ENCODE data around the gene SEMA3D. TPM values are rescaled to one million over a fixed set of nuclear protein-coding genes. Genes with fewer than 3 reads are reported as not detected.

The SEMA3D gene
- total and polyA plus RNA-seq, 2 donors (not counting 3 experiments of a cell fraction or from before 2014, with no cell fraction given): 9.9 to 10.3 TPM

DNA sequence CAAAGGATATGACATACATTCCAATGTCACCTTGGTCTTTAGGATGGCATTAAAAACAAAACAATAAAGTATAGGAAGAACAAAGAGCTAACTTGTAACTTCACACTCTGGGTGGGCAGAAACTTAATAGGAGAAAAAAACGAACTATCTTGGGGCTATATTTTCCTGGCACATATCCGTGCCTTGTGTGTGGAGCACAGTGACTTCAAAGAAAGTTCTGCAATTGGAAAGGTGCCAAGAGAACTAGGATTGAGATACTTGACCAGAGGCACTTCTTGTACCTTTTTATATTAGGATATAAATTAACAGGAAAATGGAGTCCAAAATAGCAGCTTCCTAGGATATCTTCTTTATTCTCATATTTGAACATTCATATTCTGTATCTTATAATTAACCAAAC, 148.4 kb downstream of the SEMA3D start:
- Histone ChIP-seq H3K4me3 (replicated peaks in 1 of 3; ENCODE audit: insufficient read depth in 1 of 3, low read depth in 1 of 3, low read length in 3 of 3) (no peak overlapping the region), H3K27ac (ENCODE audit: insufficient read depth, low read depth, low read length) (no peak overlapping the region), H3K4me1 (ENCODE audit: control insufficient read depth, extremely low read depth, insufficient read depth, low read length) (no peaks in the 10 kb centered on the region), H3K9ac (replicated peaks; ENCODE audit: extremely low read depth, insufficient read depth, low read length) (no peak overlapping the region), H3K4me2 (ENCODE audit: insufficient read depth, low read length) (no peak overlapping the region), H3K36me3 (ENCODE audit: control insufficient read depth in 2 of 2, extremely low read depth in 1 of 2, insufficient read depth in 2 of 2, low read length in 2 of 2) (no peaks in the 10 kb centered on the region), H3K79me2 (ENCODE audit: control insufficient read depth, insufficient read depth, low read length) (no peaks in the 10 kb centered on the region), H3K27me3 (ENCODE audit: control insufficient read depth in 2 of 2, insufficient read depth in 2 of 2, low read length in 2 of 2) (no peaks in the 10 kb centered on the region), H4K20me1 (replicated peaks; ENCODE audit: control insufficient read depth, extremely low read depth, insufficient read depth, low read length) (no peaks in the 10 kb centered on the region), H2AFZ (ENCODE audit: low read depth, low read length) (no peak overlapping the region), H3K9me3 (replicated peaks; ENCODE audit: control insufficient read depth, insufficient read depth, low read length) (no peaks in the 10 kb centered on the region), H3K9me1 (replicated peaks; ENCODE audit: control insufficient read depth, extremely low read depth, insufficient read depth, low read length) (no peaks in the 10 kb centered on the region)
- no TSS peak for BruUV-seq (replicated peaks)
- intact Hi-C loops (cut with micrococcal nuclease) (loop anchor here (10.0 kb wide), 1 partner anchor 266 kb away; no protein-coding TSS in a partner anchor), dilution Hi-C loops (cut with MboI; ENCODE audit: extremely low pct_ligation_motif_present, low sequenced_read_pairs) (no loop called here)
- POLR2A ChIA-PET: no interaction called here
- no peak for DNase-seq (ENCODE audit: low read depth, low spot score)
- CTCF ChIA-PET: interaction anchor here (1.0 to 5.6 kb wide), 6 partner anchors 8 to 792 kb away, joined by 3 to 83 read pairs (median 10); partner anchors contain the start of gene SEMA3D
- FAIRE-seq: no peak
- TF ChIP-seq POLR2AphosphoS5 (IDR thresholded peaks at IDR 0.05; ENCODE audit: insufficient read depth, low read depth, low read length) (no peak), EZH2 (IDR thresholded peaks at IDR 0.05; ENCODE audit: borderline replicate concordance, low read depth, low read length, severe bottlenecking) (no peak), JUN (IDR thresholded peaks at IDR 0.05; ENCODE audit: borderline replicate concordance, insufficient read depth, insufficient read length, low read depth) (no peak)

DNA sequence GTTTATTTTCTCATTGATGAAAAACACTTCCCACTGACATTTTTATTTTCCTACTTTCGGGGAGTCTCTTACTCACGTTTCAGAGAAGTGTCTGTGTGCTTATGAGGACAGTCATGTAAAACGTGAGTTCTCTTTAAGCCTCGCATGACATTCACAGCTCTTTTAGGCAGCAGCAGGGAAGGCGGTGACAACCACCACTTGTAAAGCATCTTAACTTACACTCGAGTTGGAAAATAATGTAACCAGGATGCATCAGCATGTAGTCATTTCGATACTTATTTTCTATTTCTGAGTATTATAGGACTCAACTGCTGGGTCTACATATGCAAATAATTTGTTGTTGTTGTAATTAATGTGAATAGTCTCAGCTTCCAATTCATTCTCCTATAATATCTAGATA, 153.6 kb downstream of the SEMA3D start:
- Histone ChIP-seq H3K27ac (ENCODE audit: insufficient read depth, low read depth, low read length) (no peak overlapping the region), H3K27me3 (ENCODE audit: control insufficient read depth in 2 of 2, insufficient read depth in 2 of 2, low read length in 2 of 2) (no peaks in the 10 kb centered on the region), H4K20me1 (replicated peaks; ENCODE audit: control insufficient read depth, extremely low read depth, insufficient read depth, low read length) (no peaks in the 10 kb centered on the region), H3K36me3 (ENCODE audit: control insufficient read depth in 2 of 2, extremely low read depth in 1 of 2, insufficient read depth in 2 of 2, low read length in 2 of 2) (no peaks in the 10 kb centered on the region), H3K4me1 (ENCODE audit: control insufficient read depth, extremely low read depth, insufficient read depth, low read length) (no peaks in the 10 kb centered on the region), H3K4me3 (replicated peaks in 1 of 3; ENCODE audit: insufficient read depth in 1 of 3, low read depth in 1 of 3, low read length in 3 of 3) (no peak overlapping the region), H3K9me1 (replicated peaks; ENCODE audit: control insufficient read depth, extremely low read depth, insufficient read depth, low read length) (no peaks in the 10 kb centered on the region), H3K79me2 (ENCODE audit: control insufficient read depth, insufficient read depth, low read length) (no peaks in the 10 kb centered on the region), H3K9me3 (replicated peaks; ENCODE audit: control insufficient read depth, insufficient read depth, low read length) (no peaks in the 10 kb centered on the region), H2AFZ (ENCODE audit: low read depth, low read length) (no peak overlapping the region), H3K9ac (replicated peaks; ENCODE audit: extremely low read depth, insufficient read depth, low read length) (no peak overlapping the region), H3K4me2 (ENCODE audit: insufficient read depth, low read length) (no peak overlapping the region)
- intact Hi-C loops (cut with micrococcal nuclease) (loop anchor here (2.0 to 10.0 kb wide), 2 partner anchors 272 to 522 kb away; no protein-coding TSS in a partner anchor), dilution Hi-C loops (cut with MboI; ENCODE audit: extremely low pct_ligation_motif_present, low sequenced_read_pairs) (no loop called here)
- FAIRE-seq: no peak
- ChIA-PET POLR2A (no interaction called here), CTCF (interaction anchor here (1.3 to 7.2 kb wide), 4 partner anchors 9 to 796 kb away, joined by 5 to 85 read pairs (median 10); no protein-coding TSS in a partner anchor)
- no TSS peak for BruUV-seq (replicated peaks)
- TF ChIP-seq, protein P1, sequence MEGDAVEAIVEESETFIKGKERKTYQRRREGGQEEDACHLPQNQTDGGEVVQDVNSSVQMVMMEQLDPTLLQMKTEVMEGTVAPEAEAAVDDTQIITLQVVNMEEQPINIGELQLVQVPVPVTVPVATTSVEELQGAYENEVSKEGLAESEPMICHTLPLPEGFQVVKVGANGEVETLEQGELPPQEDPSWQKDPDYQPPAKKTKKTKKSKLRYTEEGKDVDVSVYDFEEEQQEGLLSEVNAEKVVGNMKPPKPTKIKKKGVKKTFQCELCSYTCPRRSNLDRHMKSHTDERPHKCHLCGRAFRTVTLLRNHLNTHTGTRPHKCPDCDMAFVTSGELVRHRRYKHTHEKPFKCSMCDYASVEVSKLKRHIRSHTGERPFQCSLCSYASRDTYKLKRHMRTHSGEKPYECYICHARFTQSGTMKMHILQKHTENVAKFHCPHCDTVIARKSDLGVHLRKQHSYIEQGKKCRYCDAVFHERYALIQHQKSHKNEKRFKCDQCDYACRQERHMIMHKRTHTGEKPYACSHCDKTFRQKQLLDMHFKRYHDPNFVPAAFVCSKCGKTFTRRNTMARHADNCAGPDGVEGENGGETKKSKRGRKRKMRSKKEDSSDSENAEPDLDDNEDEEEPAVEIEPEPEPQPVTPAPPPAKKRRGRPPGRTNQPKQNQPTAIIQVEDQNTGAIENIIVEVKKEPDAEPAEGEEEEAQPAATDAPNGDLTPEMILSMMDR (IDR thresholded peaks at IDR 0.05; ENCODE audit: extremely low read depth in 1 of 2, insufficient read depth in 1 of 2, low read depth in 1 of 2, low read length in 2 of 2): no peak
- TF ChIP-seq MYC (IDR thresholded peaks at IDR 0.05; ENCODE audit: low read depth, low read length): no peak
- no peak for TF ChIP-seq EZH2 (IDR thresholded peaks at IDR 0.05; ENCODE audit: borderline replicate concordance, low read depth, low read length, severe bottlenecking)
- TF ChIP-seq, protein P2, sequence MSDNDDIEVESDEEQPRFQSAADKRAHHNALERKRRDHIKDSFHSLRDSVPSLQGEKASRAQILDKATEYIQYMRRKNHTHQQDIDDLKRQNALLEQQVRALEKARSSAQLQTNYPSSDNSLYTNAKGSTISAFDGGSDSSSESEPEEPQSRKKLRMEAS (IDR thresholded peaks at IDR 0.05; ENCODE audit: insufficient read depth, insufficient read length): no peak
- TF ChIP-seq POLR2A (IDR thresholded peaks at IDR 0.05; ENCODE audit: low read depth, low read length): no peak
- TF ChIP-seq GATA2 (IDR thresholded peaks at IDR 0.05; ENCODE audit: insufficient read depth, insufficient read length, low read depth, low read length): no peak
- DNase-seq (ENCODE audit: low read depth, low spot score): no peak

Data from endothelial cell of umbilical vein (primary cell).